DMS114 treated with DMSO at 0.1 percent for 48 hours (cell line): Measurements from ENCODE around the gene PIGU.
"Not testable (repeated sequence)": the region's sequence is repeated elsewhere in the genome, so short reads cannot be mapped to it uniquely, and the experiment has no call there.

Experiments used
- DNase-seq: peaks from one replicate; lab custom pipeline; 2025; ENCODE audit not compliant: unreplicated experiment; lab: John Stamatoyannopoulos, UW

PIGU gene, protein sequence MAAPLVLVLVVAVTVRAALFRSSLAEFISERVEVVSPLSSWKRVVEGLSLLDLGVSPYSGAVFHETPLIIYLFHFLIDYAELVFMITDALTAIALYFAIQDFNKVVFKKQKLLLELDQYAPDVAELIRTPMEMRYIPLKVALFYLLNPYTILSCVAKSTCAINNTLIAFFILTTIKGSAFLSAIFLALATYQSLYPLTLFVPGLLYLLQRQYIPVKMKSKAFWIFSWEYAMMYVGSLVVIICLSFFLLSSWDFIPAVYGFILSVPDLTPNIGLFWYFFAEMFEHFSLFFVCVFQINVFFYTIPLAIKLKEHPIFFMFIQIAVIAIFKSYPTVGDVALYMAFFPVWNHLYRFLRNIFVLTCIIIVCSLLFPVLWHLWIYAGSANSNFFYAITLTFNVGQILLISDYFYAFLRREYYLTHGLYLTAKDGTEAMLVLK

GRCh38 chr20:34676642-34677373 lies at the start of gene PIGU:
PIGU (minus strand) TSS chr20:34677092; CDS start chr20:34677085, 7 bp downstream.
- DNase-seq = peak; percentile 84

GRCh38 chr20:34724172-34724571 lies 47.3 kb upstream of the PIGU start:
- DNase-seq = no peak

DNA sequence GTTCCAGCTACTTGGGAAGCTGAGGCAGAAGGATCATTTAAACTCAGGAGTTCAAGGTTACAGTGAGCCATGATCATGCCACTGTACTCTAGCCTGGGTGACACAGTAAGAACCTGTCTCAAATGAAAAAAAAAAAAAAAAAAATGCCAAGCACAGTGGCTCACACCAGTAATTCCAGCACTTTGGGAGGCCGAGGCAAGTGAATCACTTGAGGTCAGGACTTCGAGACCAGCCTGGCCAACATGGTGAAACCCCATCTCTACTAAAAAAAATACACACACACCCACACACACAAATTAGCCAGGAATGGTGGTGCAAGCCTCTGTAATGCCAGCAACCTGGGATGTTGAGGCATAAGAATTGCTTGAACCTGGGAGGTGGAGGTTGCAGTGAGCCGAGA lies 45.7 kb upstream of the PIGU start:
- DNase-seq = not testable (repeated sequence)

DNA sequence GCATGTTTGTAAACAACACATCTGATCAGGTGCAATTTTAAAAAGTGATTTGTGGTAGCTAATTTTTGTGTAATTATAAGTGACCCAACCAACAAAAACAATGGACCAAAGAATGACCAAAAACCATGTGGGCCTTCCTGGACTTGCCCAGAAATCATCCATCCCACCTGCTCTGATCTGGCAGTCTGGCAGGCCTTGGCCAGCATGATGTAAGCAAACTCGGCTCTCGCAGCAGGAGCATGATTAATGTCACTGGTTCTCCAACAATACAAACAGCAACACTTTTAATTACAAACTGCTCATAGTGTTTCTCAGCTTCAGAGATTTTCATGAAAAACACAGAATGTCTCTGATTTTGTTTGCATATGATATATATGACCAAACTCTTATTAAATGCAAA lies 43.4 kb upstream of the PIGU start:
- no peak for DNase-seq

DNA sequence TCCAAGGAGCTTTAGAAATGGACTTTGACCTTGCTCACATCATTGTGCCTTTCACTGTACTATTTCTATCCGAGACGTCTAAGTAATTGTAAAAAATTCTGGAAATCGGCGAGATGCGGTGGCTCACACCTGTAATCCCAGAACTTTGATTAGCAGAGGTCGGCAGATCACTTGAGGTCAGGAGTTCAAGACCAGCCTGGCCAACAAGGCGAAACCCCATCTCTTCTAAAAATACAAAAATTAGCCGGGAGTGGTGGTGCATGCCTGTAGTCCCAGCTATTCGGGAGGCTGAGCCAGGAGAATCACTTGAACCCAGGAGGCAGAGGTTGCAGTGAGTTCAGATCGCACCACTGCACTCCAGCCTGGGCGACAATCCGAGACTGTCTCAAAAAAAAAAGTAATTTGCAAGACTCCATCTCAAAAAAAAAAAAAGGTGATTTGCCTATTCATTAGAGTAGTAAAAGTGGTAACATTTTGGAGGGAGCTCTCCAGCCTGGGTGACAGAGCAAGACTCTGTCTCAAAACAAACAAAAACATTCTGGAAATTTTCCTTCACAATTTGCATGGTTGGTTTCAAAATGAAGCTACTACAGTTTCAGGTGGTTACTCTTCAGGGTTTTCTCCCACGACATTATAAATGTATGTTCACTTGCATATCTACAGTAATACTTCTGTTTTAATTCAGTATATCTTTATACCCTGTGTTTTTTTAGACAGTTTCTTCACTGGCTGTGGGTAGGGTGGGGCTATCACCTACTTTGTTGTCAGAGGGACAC lies 42.5 kb upstream of the PIGU start:
- DNase-seq = not testable (repeated sequence)

DNA sequence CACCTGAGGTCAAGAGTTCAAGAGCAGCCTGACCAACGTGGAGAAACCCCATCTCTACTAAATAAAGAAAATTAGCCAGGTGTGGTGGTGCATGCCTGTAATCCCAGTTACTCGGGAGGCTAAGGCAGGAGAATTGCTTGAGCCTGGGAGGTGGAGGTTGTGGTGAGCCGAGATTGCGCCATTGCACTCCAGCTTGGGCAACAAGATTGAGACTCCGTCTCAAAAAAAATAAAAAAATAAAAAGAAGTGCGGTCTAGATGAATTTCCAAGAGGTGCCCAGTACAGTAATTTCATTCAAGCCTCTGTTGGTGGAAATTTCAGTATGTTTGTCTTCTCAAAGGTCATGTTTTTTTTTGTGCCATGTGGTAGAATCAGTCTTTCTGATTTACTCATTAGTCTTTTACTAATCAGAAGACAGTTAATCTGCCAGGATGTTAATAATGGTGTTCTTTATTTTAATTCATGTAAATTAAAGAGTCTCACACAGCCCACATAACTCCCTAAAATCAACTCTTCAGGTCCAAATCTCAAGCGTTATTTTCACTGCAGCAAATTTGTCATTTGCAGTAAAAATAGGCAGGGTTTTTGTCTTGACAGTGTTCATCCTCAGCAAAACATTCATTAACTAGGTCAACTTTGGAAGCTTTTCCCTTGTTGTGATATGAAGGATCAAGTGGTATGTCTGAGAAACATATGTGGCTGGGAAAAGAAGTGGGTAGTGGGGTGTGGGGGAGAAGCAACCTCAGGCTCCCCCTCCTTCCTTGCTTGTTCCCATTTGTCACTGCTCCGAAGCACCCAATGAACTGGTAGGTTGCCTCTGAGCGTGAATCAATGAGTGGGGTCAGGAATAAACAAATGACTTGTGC lies 40.6 kb upstream of the PIGU start:
- DNase-seq = no peak

- DNase-seq = no peak
These were observed 40.0 kb upstream of the PIGU start for GRCh38 chr20:34716921-34717229.

DNA sequence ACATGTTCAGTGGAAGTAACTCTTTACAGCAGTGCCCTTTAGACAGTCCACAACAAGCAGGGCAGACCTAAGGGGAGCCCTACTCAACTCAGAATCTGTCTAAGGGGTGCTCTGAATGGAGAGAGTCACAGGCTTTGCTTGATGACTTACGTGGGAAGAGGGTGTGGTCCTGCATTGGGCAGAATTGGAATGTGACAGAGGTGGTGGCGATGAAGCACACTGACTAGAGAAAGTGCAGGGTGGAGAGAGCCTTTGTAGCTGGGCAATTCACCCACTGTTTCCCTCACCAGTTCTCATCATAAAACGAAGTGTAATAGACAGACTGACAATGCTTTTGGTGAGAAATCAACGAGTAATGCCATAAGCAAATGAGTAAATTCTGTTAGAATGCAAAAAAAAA lies 38.5 kb upstream of the PIGU start:
- no peak for DNase-seq

DNA sequence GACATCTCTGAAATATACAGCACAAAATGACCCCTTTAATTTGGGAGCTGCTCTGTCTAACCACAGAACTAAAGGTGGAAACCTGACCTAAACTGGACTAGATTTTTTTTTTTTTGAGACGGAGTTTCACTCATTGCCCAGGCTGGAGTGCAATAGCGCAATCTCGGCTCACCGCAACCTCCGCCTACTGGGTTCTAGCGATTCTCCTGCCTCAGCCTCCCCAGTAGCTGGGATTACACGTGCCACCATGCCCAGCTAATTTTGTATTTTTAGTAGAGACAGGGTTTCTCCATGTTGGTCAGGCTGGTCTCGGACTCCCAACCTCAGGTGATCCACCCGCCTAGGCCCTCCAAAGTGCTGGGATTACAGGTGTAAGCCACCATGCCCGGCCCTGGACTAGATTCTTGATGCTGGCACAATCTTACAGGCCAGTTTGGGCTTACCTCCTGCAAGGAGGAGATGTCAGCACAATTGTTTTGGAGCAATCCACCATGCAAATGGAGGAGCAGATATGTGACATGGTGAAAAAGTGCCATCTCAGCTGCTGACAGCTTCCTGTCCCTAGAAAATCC lies 37.1 kb upstream of the PIGU start:
- not testable (repeated sequence) for DNase-seq

GRCh38 chr20:34713194-34713943 lies 36.5 kb upstream of the PIGU start:
- DNase-seq = no peak

- no peak for DNase-seq
These were observed 35.8 kb upstream of the PIGU start for GRCh38 chr20:34712525-34713192.

GRCh38 chr20:34711813-34712430 lies 35.0 kb upstream of the PIGU start:
- DNase-seq = no peak

DNA sequence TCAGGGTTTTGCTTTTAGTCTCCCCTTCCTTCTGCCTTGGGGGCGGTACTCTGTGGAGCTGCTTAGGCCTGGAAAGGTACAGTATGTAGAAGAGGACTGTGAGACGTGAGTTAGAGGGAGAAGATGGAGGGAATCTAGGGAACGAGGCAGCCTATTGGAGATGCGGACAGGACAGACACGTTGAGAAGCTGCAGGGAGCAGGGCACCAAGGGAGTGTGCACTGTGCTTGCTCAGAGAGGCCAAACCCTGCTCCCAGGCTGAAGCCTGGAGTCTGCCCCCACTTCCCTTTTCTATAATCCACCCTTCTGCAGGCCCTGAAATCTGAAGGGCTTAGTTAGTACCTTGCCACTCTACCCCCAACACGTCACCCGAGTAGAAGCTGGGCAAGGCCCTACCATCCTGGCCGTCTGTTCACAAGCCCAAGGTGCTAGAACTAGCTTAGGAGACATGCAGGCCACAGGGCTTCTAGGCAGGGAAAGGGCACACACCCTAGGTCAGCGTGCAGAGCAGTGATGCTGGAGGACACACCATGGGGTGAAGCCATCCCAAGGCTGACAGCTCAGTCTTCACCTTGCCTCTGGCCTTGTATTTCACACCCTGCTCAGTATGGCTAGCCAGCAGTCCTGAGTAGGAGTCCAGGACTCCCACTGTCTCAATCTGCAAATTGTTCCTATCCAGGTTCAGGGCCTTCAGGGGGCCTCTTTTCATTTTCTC lies 34.1 kb upstream of the PIGU start:
- no peak for DNase-seq

- no peak for DNase-seq
These were observed 33.6 kb upstream of the PIGU start for GRCh38 chr20:34710568-34710839.

- DNase-seq = peak; percentile 30
These were observed 33.1 kb upstream of the PIGU start for GRCh38 chr20:34709831-34710567.

- DNase-seq = peak; percentile 26
These were observed 32.3 kb upstream of the PIGU start for GRCh38 chr20:34709044-34709830.

DNA sequence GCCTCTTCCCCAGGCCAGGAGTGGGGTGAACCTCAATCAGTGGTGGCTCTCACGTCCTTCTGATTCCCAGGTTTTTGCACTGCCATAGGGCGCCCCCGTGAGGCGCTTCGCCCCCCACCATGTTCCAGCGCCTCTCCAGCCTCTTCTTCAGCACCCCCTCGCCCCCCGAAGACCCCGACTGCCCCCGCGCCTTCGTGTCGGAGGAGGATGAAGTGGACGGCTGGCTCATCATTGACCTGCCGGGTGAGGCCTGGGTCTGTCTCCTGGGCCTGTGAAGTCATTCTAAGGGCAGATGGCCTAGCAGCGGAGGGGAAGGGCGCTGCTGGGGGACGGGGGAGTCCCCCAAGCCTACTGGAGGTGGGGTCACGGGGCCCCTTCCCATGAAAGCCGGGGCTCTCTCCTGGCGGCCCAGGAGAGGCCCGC lies 31.7 kb upstream of the PIGU start:
- DNase-seq = no peak
